Measurements from ENCODE around the gene PPIF. TPM values are rescaled to one million over a fixed set of nuclear protein-coding genes. Genes with fewer than 3 reads are reported as not detected.

PPIF gene
- total and polyA plus RNA-seq, 2 of the 13 experiments (the other 11 are each of a cell fraction or from before 2014, with no cell fraction given) = 147 to 157 TPM

DNA sequence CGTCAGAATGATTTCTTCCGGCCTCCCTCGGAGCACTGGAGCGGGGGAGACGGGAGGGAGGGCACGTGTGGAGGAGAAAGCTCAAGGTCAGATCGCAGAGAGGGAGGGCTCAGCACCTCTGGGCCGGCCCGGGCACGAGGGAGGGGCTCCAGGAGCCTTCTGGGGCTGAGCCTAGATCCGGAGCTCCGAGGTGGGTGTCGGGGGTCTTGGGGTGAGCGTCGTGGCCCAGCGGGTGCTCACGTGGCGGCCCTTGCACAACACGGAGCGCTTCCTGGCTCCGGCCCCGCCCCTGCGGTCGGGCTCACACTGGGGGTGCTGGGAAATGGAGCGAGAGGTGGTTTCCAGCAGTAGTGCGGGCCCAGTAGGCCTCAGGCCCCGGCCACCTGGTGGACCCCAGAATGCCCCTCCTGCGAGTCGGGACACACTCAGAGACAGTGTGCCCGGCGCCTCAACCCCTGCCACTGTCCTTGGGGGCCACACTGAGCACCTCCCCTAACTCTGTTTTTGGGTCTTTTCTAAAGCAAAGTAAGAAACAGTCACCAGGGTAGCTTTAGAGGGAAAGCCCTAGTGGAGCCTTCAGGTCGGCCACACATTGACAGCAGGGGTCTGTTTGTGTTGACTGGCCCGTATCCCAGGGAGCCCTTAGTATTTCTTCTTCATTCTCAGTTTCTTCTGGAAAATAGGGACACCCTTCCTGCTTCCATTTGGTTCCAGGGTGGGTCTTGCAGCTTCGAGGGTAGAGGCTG lies 798 bp downstream of the PPIF start (continued):
- TF ChIP-seq, protein P1, sequence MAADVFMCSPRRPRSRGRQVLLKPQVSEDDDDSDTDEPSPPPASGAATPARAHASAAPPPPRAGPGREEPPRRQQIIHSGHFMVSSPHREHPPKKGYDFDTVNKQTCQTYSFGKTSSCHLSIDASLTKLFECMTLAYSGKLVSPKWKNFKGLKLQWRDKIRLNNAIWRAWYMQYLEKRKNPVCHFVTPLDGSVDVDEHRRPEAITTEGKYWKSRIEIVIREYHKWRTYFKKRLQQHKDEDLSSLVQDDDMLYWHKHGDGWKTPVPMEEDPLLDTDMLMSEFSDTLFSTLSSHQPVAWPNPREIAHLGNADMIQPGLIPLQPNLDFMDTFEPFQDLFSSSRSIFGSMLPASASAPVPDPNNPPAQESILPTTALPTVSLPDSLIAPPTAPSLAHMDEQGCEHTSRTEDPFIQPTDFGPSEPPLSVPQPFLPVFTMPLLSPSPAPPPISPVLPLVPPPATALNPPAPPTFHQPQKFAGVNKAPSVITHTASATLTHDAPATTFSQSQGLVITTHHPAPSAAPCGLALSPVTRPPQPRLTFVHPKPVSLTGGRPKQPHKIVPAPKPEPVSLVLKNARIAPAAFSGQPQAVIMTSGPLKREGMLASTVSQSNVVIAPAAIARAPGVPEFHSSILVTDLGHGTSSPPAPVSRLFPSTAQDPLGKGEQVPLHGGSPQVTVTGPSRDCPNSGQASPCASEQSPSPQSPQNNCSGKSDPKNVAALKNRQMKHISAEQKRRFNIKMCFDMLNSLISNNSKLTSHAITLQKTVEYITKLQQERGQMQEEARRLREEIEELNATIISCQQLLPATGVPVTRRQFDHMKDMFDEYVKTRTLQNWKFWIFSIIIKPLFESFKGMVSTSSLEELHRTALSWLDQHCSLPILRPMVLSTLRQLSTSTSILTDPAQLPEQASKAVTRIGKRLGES (CRISPR knock-in tag; IDR thresholded peaks at IDR 0.05; ENCODE audit: borderline replicate concordance) = 0 out of 2 replicates have a peak, but pooled peaks have one; percentile 31
- TF ChIP-seq, protein P2, sequence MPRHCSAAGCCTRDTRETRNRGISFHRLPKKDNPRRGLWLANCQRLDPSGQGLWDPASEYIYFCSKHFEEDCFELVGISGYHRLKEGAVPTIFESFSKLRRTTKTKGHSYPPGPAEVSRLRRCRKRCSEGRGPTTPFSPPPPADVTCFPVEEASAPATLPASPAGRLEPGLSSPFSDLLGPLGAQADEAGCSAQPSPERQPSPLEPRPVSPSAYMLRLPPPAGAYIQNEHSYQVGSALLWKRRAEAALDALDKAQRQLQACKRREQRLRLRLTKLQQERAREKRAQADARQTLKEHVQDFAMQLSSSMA (CRISPR knock-in tag; IDR thresholded peaks at IDR 0.05) = peak; percentile 30; the same call in 1 of the 2 replicates
- TF ChIP-seq MAFF (IDR thresholded peaks at IDR 0.05; ENCODE audit: low read depth, low read length) (no peak), KMT2A (CRISPR knock-in tag; IDR thresholded peaks at IDR 0.05) (no peak; the same call in 1 of the 2 replicates), ZSCAN30 (CRISPR knock-in tag; IDR thresholded peaks at IDR 0.05) (no peak), ZSCAN25 (CRISPR knock-in tag; IDR thresholded peaks at IDR 0.05) (0 out of 2 replicates have a peak, but pooled peaks have one; percentile 21), PHF8 (CRISPR knock-in tag; IDR thresholded peaks at IDR 0.05) (peak; percentile 72), ZNF563 (CRISPR knock-in tag; IDR thresholded peaks at IDR 0.05) (0 out of 2 replicates have a peak, but pooled peaks have one; percentile 20), ZSCAN31 (CRISPR knock-in tag; IDR thresholded peaks at IDR 0.05; ENCODE audit: low read depth) (peak; percentile 31; the same call in 1 of the 2 replicates), NR2F6 (IDR thresholded peaks at IDR 0.05) (no peak), NR2F6 (CRISPR knock-in tag; IDR thresholded peaks at IDR 0.05) (peak; percentile 56; the same call in 1 of the 2 replicates), ZNF33B (CRISPR knock-in tag; IDR thresholded peaks at IDR 0.05) (no peak), ZFP37 (CRISPR knock-in tag; IDR thresholded peaks at IDR 0.05; ENCODE audit: borderline replicate concordance) (peak; percentile 42; the same call in 1 of the 2 replicates), FOSL1 (CRISPR knock-in tag; IDR thresholded peaks at IDR 0.05; ENCODE audit: borderline replicate concordance) (no peak), SMARCE1 (IDR thresholded peaks at IDR 0.05; ENCODE audit: borderline replicate concordance) (no peak), NKX3-1 (CRISPR knock-in tag; IDR thresholded peaks at IDR 0.05) (0 out of 2 replicates have a peak, but pooled peaks have one; percentile 79), MXI1 (IDR thresholded peaks at IDR 0.05; ENCODE audit: borderline replicate concordance, low read depth, low read length) (peak; percentile 61; the same call in 1 of the 3 replicates), NFIB (CRISPR knock-in tag; IDR thresholded peaks at IDR 0.05; ENCODE audit: borderline replicate concordance) (no peak)
- TF ChIP-seq, protein P3, sequence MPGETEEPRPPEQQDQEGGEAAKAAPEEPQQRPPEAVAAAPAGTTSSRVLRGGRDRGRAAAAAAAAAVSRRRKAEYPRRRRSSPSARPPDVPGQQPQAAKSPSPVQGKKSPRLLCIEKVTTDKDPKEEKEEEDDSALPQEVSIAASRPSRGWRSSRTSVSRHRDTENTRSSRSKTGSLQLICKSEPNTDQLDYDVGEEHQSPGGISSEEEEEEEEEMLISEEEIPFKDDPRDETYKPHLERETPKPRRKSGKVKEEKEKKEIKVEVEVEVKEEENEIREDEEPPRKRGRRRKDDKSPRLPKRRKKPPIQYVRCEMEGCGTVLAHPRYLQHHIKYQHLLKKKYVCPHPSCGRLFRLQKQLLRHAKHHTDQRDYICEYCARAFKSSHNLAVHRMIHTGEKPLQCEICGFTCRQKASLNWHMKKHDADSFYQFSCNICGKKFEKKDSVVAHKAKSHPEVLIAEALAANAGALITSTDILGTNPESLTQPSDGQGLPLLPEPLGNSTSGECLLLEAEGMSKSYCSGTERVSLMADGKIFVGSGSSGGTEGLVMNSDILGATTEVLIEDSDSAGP (CRISPR knock-in tag; IDR thresholded peaks at IDR 0.05; ENCODE audit: borderline replicate concordance) = no peak
- TF ChIP-seq, protein P4, sequence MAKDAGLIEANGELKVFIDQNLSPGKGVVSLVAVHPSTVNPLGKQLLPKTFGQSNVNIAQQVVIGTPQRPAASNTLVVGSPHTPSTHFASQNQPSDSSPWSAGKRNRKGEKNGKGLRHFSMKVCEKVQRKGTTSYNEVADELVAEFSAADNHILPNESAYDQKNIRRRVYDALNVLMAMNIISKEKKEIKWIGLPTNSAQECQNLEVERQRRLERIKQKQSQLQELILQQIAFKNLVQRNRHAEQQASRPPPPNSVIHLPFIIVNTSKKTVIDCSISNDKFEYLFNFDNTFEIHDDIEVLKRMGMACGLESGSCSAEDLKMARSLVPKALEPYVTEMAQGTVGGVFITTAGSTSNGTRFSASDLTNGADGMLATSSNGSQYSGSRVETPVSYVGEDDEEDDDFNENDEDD (CRISPR knock-in tag; IDR thresholded peaks at IDR 0.05; ENCODE audit: borderline replicate concordance) = peak; percentile 82; the same call in 1 of the 2 replicates
- TF ChIP-seq, protein P5, sequence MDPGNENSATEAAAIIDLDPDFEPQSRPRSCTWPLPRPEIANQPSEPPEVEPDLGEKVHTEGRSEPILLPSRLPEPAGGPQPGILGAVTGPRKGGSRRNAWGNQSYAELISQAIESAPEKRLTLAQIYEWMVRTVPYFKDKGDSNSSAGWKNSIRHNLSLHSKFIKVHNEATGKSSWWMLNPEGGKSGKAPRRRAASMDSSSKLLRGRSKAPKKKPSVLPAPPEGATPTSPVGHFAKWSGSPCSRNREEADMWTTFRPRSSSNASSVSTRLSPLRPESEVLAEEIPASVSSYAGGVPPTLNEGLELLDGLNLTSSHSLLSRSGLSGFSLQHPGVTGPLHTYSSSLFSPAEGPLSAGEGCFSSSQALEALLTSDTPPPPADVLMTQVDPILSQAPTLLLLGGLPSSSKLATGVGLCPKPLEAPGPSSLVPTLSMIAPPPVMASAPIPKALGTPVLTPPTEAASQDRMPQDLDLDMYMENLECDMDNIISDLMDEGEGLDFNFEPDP (CRISPR knock-in tag; conservative IDR thresholded peaks at IDR 0.05) = peak; percentile 93

Measured in HepG2 (cell line).